MCF 10A (cell line): ENCODE data around the gene FOLR2. TPM values are rescaled to one million over a fixed set of nuclear protein-coding genes. Genes with fewer than 3 reads are reported as not detected.

Experiments used
- BruUV-seq: library from RNA; stranded (reverse); fragments of 400-500 nt; replicated peaks from 2 replicates; lab custom pipeline; 2021; lab: Mats Ljungman, UMichigan
- CTCF ChIA-PET: fragments of 300-600 bp; sonication (Branson Sonifier 250); formaldehyde crosslinking; extraction: SDS; loops from one replicate; lab custom pipeline; 2021; ENCODE audit warnings: antibody characterized with exemption, inconsistent platforms; lab: Yijun Ruan, JAX
- POLR2A ChIA-PET: fragments of 300-600, 350-650 bp; sonication (Branson Sonifier 250); formaldehyde crosslinking; extraction: SDS; loops from one replicate; lab custom pipeline; 2020; ENCODE audit warnings: antibody characterized with exemption, inconsistent platforms; lab: Yijun Ruan, JAX
- DNase-seq: peaks from one replicate; pipeline ENCODE4 v3.0.0-alpha.2; 2018; ENCODE audit not compliant: unreplicated experiment
- H3K27ac Mint-ChIP-seq: one replicate; pipeline ENCODE4 v1.8.0; 2022; ENCODE audit warnings: mild to moderate bottlenecking, low read depth, mixed read lengths; ENCODE audit not compliant: unreplicated experiment
- H3K27me3 Mint-ChIP-seq: one replicate; pipeline ENCODE4 v1.8.0; 2022; ENCODE audit warnings: mixed read lengths; ENCODE audit not compliant: insufficient read depth, unreplicated experiment
- H3K36me3 Mint-ChIP-seq: one replicate; pipeline ENCODE4 v1.8.0; 2022; ENCODE audit warnings: mild to moderate bottlenecking, moderate library complexity, mixed read lengths; ENCODE audit not compliant: insufficient read depth, unreplicated experiment
- H3K4me1 Mint-ChIP-seq: one replicate; pipeline ENCODE4 v1.8.0; 2022; ENCODE audit warnings: mixed read lengths; ENCODE audit not compliant: insufficient read depth, unreplicated experiment
- H3K4me3 Mint-ChIP-seq: one replicate; pipeline ENCODE4 v1.8.0; 2022; ENCODE audit warnings: mild to moderate bottlenecking, moderate library complexity, mixed read lengths; ENCODE audit not compliant: unreplicated experiment
- H3K9me3 Mint-ChIP-seq: one replicate; pipeline ENCODE4 v1.8.0; 2022; ENCODE audit warnings: mixed read lengths; ENCODE audit not compliant: unreplicated experiment
- CTCF ChIP-seq: fragments of 200-600 bp; IDR thresholded peaks from one replicate; pipeline ENCODE4 v1.8.0; 2022; ENCODE audit warnings: antibody characterized with exemption, mild to moderate bottlenecking; ENCODE audit not compliant: unreplicated experiment
- intact Hi-C: fragments of 100-400 bp; cut with micrococcal nuclease; formaldehyde crosslinking; loops from 2 replicates; pipeline ENCODE4 v1.14.1; 2022
- total RNA-seq: library from RNA; stranded (reverse); gene quantifications from 2 replicates; pipeline ENCODE4 v1.2.3, GENCODE V29; 2022

Gene FOLR2
- total RNA-seq, 1 experiment from 2014 or later = not detected

DNA sequence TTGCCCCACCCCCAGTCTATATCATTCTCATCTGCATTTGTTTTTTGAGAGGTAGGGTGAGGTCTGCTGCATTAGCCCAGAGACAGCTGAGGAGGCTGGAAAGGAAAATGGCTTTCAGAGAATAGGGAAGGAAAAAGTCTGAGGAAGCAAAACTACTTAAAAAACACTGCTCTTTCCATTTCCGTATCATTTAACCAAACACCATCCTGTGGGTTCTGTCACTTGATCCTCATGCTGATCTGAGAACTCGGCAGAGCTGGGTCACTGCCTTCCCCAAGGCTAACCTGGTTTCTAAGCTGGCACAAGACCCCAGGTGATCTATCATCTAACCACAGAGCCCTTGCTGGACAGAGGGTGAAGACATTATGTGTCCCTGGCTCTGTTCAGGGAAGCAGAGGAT lies 1.2 kb downstream of the FOLR2 start:
- Mint-ChIP-seq H3K36me3 (no peaks in the 10 kb centered on the region), H3K4me3 (no peak overlapping the region), H3K27ac (no peak overlapping the region), H3K9me3 (no peaks in the 10 kb centered on the region), H3K4me1 (no peaks in the 10 kb centered on the region), H3K27me3 (peaks cover 49% of the 10 kb centered on the region)
- ChIA-PET CTCF (interaction anchor here (2.5 kb wide), 1 partner anchor 35 kb away, joined by 11 read pairs; no protein-coding TSS in a partner anchor), POLR2A (interaction anchor here (0.7 to 1.0 kb wide), 3 partner anchors 14 to 484 kb away, joined by 3 read pairs; no protein-coding TSS in a partner anchor)
- TF ChIP-seq CTCF = no peak
- BruUV-seq = no TSS peak
- intact Hi-C loops = no loop called here
- no peak for DNase-seq

DNA sequence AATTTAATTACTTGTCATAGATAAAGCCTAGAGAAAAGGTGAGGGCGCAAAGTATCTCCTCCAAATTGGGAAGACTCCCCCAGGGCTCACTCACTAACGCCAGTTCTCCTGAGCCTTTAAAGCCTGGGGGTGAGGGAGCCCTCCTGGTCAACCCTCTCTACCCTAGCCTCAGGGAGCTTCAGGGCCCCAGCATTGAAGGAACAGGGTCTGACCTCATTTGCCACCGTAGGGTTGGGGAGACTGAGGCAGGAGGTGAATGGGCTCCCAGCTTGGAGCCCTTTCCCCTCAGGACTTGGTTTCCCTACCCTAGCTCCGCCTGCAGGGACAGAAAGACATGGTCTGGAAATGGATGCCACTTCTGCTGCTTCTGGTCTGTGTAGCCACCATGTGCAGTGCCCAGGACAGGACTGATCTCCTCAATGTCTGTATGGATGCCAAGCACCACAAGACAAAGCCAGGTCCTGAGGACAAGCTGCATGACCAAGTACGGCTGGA lies 1.7 kb downstream of the FOLR2 start:
- no peaks in the 10 kb centered on the region for H3K4me1 Mint-ChIP-seq
- CTCF ChIA-PET = interaction anchor here (2.5 kb wide), 1 partner anchor 35 kb away, joined by 11 read pairs; no protein-coding TSS in a partner anchor
- H3K4me3 Mint-ChIP-seq = no peak overlapping the region
- TF ChIP-seq CTCF = no peak
- no TSS peak for BruUV-seq
- POLR2A ChIA-PET = interaction anchor here (0.7 to 1.0 kb wide), 3 partner anchors 14 to 484 kb away, joined by 3 read pairs; no protein-coding TSS in a partner anchor
- H3K9me3 Mint-ChIP-seq = no peaks in the 10 kb centered on the region
- DNase-seq = no peak
- H3K27me3 Mint-ChIP-seq = peaks cover 49% of the 10 kb centered on the region
- no peaks in the 10 kb centered on the region for H3K36me3 Mint-ChIP-seq
- H3K27ac Mint-ChIP-seq = no peak overlapping the region
- intact Hi-C loops = no loop called here

DNA sequence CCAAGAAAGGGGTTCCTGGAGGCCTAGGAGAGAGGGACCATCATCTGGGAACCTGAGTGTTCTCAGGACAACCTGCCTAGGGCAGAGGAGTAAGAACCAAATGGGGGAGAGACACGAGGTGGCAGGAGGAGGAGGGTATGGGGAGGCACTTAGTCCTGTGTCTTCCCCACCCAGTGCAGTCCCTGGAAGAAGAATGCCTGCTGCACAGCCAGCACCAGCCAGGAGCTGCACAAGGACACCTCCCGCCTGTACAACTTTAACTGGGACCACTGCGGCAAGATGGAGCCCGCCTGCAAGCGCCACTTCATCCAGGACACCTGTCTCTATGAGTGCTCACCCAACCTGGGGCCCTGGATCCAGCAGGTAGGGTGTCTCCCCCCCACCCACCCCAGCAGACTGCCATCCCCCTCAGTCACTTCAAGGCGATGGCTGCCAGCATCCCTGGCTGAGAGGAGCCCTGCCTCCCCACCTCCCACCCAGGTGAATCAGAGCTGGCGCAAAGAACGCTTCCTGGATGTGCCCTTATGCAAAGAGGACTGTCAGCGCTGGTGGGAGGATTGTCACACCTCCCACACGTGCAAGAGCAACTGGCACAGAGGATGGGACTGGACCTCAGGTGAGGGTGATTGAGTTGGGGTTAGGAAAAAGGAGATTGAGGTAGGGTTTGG lies 4.2 kb downstream of the FOLR2 start:
- CTCF ChIA-PET = interaction anchor here (2.1 kb wide), 1 partner anchor 77 kb away, joined by 6 read pairs; no protein-coding TSS in a partner anchor
- Mint-ChIP-seq H3K4me1 (peaks cover 8% of the 10 kb centered on the region), H3K27me3 (peaks cover 27% of the 10 kb centered on the region), H3K9me3 (no peaks in the 10 kb centered on the region), H3K36me3 (no peaks in the 10 kb centered on the region), H3K4me3 (no peak overlapping the region), H3K27ac (no peak overlapping the region)
- BruUV-seq = no TSS peak
- TF ChIP-seq CTCF = no peak
- DNase-seq = no peak
- POLR2A ChIA-PET = interaction anchor here (1.8 kb wide), 1 partner anchor 12 kb away, joined by 5 read pairs; no protein-coding TSS in a partner anchor
- intact Hi-C loops = no loop called here

GRCh38 chr11:72221386-72222075 lies 4.9 kb downstream of the FOLR2 start:
- intact Hi-C loops = no loop called here
- Mint-ChIP-seq H3K27ac (no peak overlapping the region), H3K9me3 (no peaks in the 10 kb centered on the region), H3K36me3 (no peaks in the 10 kb centered on the region), H3K27me3 (peaks cover 20% of the 10 kb centered on the region), H3K4me3 (no peak overlapping the region), H3K4me1 (peaks cover 8% of the 10 kb centered on the region)
- no TSS peak for BruUV-seq
- no peak for TF ChIP-seq CTCF
- CTCF ChIA-PET = interaction anchor here (0.6 to 2.3 kb wide), 5 partner anchors 51 to 985 kb away, joined by 3 to 11 read pairs (median 3); no protein-coding TSS in a partner anchor
- POLR2A ChIA-PET = interaction anchor here (1.8 to 3.7 kb wide), 6 partner anchors 13 to 137 kb away, joined by 4 to 14 read pairs (median 8); no protein-coding TSS in a partner anchor
- DNase-seq = no peak
